Ascending aorta (tissue), 2 donors: ENCODE data around the gene LCNL1. TPM values are rescaled to one million over a fixed set of nuclear protein-coding genes. Genes with fewer than 3 reads are reported as not detected.

Experiments
- DNase-seq, 2 donors: peaks; one replicate each; pipeline ENCODE4 v3.0.0-alpha.2; 2019; ENCODE audit warnings: low spot score in 2 of 2
- H3K27ac ChIP-seq, 2 donors: fragments of 200-600 bp; sonication (generic); one replicate each; pipeline ENCODE4 v1.5.1; 2016 to 2017; ENCODE audit warnings: mild to moderate bottlenecking in 1 of 2
- H3K27me3 ChIP-seq: fragments of 200-600 bp; sonication (generic); one replicate; pipeline ENCODE4 v1.5.1; 2017
- H3K36me3 ChIP-seq, 2 donors: fragments of 200-600 bp; sonication (generic); one replicate each; pipeline ENCODE4 v1.5.1; 2016
- H3K4me1 ChIP-seq, 2 donors: fragments of 200-600 bp; sonication (generic); one replicate each; pipeline ENCODE4 v1.5.1; 2016 to 2017; ENCODE audit warnings: mild to moderate bottlenecking in 1 of 2
- H3K4me3 ChIP-seq, 2 donors: fragments of 200-600 bp; sonication (generic); one replicate each; pipeline ENCODE4 v1.5.1; 2016 to 2017; ENCODE audit warnings: mild to moderate bottlenecking in 1 of 2
- H3K9me3 ChIP-seq, 2 donors: fragments of 200-600 bp; sonication (generic); one replicate each; pipeline ENCODE4 v1.5.1; 2016
- intact Hi-C: fragments of 100-400 bp; cut with DNase I; formaldehyde crosslinking; loops from one replicate; pipeline ENCODE4 v1.15.1; 2023
- total RNA-seq: library from RNA; depleted of rRNA; stranded (reverse); fragments of >200 nt; gene quantifications from one replicate; pipeline ENCODE4 v1.1.0, GENCODE V29; 2016
- TF ChIP-seq, protein P1 (sequence below), 3 experiments: fragments of 200-600 bp in 2 of 3; fragments of 450-650 bp in 1 of 3; sonication (generic) in 2 of 3; IDR thresholded peaks; one replicate each; pipeline ENCODE4 v1.5.1; 2016 to 2019; ENCODE audit warnings: antibody characterized with exemption in 3 of 3, mild to moderate bottlenecking in 1 of 3, moderate library complexity in 1 of 3

Gene LCNL1
- total RNA-seq, 1 donor from 2014 or later = not detected

DNA sequence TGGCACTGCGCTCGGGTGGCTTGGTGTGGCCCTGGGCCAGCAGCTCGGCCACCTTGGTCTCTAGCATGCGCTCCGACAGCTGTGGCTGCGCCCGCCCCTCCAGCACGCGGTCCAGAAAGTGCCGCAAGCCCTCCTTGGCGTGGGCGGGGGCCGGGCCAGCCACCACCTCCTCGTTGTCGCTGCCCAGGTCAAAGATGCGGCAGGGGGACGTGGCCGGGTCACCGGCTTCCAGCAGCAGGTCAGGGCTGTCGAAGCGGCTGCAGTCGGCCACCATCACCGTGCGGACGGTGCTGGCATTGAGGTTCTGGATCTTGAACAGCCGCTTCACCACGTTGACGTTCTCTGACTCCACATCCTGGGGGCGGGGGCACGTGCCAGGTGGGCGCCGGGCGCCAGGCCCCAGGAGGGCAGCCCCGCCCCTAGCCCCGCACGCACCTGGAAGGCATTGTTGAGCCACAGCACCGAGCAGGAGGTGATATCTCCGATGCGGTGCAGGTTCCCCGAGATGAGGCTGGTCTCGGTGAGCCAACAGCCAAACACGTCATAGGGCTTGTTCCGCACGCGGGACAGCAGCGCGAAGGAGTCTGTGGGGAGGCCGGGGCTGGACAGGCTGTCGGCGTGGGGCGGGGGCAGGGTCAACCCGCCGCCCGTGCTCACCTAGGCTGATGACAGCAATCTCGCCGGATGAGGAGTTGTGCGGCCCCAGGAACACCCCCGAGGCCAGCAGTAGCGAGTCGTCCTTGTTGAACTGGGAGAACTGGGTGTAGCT, 40.5 kb upstream of the LCNL1 start:
- no peaks in the 10 kb centered on the region for H3K9me3 ChIP-seq
- DNase-seq = no peak
- intact Hi-C loops = loop anchor here (5.0 kb wide), 1 partner anchor 135 kb away; the partner anchor contains the start of gene RABL6
- no peak overlapping the region for H3K27ac ChIP-seq
- peaks cover 40 to 43% of the 10 kb centered on the region in 2 donors for H3K36me3 ChIP-seq
- H3K27me3 ChIP-seq = no peaks in the 10 kb centered on the region
- TF ChIP-seq, protein P1, sequence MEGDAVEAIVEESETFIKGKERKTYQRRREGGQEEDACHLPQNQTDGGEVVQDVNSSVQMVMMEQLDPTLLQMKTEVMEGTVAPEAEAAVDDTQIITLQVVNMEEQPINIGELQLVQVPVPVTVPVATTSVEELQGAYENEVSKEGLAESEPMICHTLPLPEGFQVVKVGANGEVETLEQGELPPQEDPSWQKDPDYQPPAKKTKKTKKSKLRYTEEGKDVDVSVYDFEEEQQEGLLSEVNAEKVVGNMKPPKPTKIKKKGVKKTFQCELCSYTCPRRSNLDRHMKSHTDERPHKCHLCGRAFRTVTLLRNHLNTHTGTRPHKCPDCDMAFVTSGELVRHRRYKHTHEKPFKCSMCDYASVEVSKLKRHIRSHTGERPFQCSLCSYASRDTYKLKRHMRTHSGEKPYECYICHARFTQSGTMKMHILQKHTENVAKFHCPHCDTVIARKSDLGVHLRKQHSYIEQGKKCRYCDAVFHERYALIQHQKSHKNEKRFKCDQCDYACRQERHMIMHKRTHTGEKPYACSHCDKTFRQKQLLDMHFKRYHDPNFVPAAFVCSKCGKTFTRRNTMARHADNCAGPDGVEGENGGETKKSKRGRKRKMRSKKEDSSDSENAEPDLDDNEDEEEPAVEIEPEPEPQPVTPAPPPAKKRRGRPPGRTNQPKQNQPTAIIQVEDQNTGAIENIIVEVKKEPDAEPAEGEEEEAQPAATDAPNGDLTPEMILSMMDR (IDR thresholded peaks at IDR 0.05) = no peak
- peaks cover 6 to 14% of the 10 kb centered on the region in 2 donors for H3K4me1 ChIP-seq
- H3K4me3 ChIP-seq = peak overlapping the region in 1 of 2 donors; percentile 88

DNA sequence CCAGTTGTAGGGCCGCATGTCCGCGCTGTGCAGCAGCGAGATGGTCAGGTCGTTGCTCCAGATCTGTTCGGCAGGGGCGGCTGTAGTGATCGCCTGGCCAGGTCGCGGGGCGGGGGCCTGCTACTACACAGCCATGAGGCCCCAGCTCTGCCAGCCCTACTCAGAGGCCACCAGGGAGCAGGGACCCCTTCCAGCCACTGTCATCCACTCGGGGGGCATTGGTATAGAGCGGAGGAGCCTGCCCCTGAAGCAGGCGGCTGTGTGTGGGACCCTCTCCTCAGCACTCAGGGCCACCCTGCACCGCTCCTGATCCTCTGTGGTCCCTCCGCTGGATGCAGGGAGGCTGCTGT, 39.9 kb upstream of the LCNL1 start:
- peaks cover 40 to 41% of the 10 kb centered on the region in 2 donors for H3K36me3 ChIP-seq
- peaks cover 6 to 14% of the 10 kb centered on the region in 2 donors for H3K4me1 ChIP-seq
- H3K9me3 ChIP-seq = no peaks in the 10 kb centered on the region
- TF ChIP-seq, protein P1 (IDR thresholded peaks at IDR 0.05) = no peak
- no peaks in the 10 kb centered on the region for H3K27me3 ChIP-seq
- no peak overlapping the region for H3K27ac ChIP-seq
- peak overlapping the region; percentile 88 to 90 for H3K4me3 ChIP-seq
- DNase-seq = no peak
- intact Hi-C loops = loop anchor here (5.0 kb wide), 1 partner anchor 136 kb away; the partner anchor contains the start of gene RABL6

DNA sequence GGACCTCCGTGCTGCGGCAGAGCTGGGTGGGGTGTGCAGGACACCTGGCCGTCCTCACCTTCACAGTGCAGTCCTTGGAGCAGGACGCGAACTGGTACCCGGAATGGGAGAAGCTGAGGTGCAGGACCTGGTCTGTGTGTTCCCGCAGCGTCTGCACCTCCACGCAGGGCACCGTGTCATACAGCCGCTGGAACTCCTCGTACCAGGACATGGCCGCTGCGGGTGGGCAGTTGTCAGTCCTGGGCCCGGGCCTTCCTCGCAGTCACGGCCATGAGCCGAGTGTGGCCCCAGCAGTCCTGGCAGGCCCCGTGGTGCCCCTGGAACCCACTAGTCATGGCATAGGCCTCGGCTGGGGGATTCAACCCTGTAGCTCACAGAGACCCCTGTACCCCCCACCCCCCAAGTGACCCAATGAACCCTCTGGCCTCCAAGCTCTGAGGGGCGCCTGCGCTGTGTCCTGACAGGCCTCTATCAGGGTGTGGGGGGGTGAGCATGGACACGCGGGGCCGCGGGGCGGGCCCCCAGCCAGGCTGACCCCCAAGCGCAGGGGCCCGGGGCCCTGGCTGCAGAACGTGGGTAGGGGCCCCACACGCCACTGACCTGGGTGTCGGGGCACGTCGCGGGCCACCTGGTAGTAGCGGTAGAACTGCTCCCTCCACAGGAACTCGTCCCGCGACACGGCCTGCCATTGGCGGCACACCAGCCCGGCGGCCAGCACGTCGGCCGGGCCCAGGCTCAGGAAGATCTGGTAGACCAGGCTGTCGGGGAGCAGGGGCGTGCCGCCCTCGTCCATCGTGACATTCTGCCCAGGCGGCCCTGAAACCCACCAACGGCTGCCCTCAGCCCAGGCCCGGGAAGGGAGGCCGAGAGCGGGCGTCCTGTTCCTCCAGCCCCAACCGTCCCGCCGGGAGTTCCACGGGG, 39.2 kb upstream of the LCNL1 start:
- Histone ChIP-seq H3K27me3 (no peaks in the 10 kb centered on the region), H3K4me3 (peak overlapping the region; percentile 88 to 90), H3K36me3 (peaks cover 39 to 40% of the 10 kb centered on the region in 2 donors), H3K9me3 (no peaks in the 10 kb centered on the region), H3K4me1 (peaks cover 6 to 14% of the 10 kb centered on the region in 2 donors), H3K27ac (peak overlapping the region; percentile 52 to 87)
- intact Hi-C loops = loop anchor here (1.0 to 5.0 kb wide), 7 partner anchors 40 to 143 kb away; partner anchors contain the start of genes EDF1, MAN1B1, PAXX and PHPT1
- TF ChIP-seq, protein P1 (IDR thresholded peaks at IDR 0.05) = no peak
- DNase-seq = no peak

DNA sequence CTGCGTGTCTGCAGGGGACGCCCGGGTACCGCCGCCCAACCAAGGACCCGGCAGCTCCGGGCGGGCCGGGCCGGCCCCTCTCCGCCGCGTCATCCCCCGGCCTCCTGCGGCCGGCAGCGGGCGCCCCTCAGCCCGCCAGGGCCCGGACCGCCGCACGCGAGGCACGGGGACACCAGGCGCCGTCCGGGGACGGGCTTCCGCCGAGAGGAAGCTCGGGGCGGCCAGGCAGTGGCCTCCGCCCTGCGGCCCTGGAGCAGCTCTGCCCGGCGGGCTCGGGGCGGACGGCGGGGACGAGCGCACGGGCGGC, 38.6 kb upstream of the LCNL1 start:
- TF ChIP-seq, protein P1 (IDR thresholded peaks at IDR 0.05) = no peak
- no peak for DNase-seq
- Histone ChIP-seq H3K4me3 (peak overlapping the region; percentile 88 to 90), H3K4me1 (peaks cover 6 to 17% of the 10 kb centered on the region in 2 donors), H3K27me3 (no peaks in the 10 kb centered on the region), H3K36me3 (peaks cover 38 to 39% of the 10 kb centered on the region in 2 donors), H3K27ac (peak overlapping the region; percentile 52 to 87), H3K9me3 (no peaks in the 10 kb centered on the region)
- intact Hi-C loops = loop anchor here (1.0 to 5.0 kb wide), 7 partner anchors 41 to 142 kb away; partner anchors contain the start of genes EDF1, MAN1B1, PAXX and PHPT1

DNA sequence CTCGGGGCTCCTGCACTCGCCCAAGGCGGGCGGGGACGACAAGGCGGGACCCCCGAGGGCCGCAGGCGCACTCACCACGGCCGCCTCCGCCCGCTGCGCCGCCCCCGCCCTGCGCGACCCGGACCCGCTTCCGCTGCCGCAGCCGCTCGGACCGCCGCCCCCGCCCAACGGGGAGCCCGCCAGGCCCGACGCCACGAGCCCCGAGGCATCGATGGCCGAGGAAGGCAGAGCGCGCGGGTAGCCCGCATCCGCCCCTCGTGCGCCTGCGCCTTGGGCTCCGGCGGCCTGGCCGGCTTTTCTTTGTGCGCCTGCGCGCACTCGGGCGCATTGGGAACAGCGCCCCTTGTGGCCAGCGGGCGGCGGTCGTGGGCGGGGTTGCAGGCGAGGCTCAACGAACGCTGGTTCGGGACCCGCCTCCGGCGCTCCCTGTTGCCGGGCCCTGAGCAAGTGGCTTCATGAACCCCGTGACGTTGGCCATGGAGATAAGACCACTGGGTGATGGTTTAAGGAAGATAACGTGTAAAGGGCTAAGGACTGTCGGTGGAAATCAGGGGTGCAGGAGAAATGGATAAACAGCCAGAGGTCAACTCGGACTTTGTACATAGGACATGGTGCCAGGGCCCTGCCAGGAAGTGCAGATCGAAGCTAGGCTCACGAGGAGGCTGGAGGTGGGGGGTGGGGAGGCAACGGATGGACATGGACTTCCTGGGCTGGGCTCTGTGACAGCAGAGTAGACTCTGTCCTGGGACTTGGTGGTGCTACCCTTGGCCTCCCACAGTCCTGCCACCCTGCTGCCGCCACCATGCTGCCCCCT, 38.1 kb upstream of the LCNL1 start, which contains the start of the genes C8G and FBXW5:
Gene C8G (plus strand): TSS at position 725 of the 814 bp plus-strand sequence. CDS start 78 bp downstream, at position 803.
Gene FBXW5 (minus strand): TSS at position 220 of the 814 bp plus-strand sequence. CDS start 655 bp downstream, outside the sequence.
- Histone ChIP-seq H3K4me3 (peak within 1 kb of the TSS; percentile 88 to 90), H3K27ac (peak within 1 kb of the TSS; percentile 52 to 87), H3K36me3 (peaks cover 32 to 34% of the 10 kb centered on the region in 2 donors), H3K27me3 (no peaks in the 10 kb centered on the region), H3K9me3 (no peaks in the 10 kb centered on the region), H3K4me1 (peaks cover 6 to 21% of the 10 kb centered on the region in 2 donors)
- intact Hi-C loops = loop anchor here (1.0 to 5.0 kb wide), 7 partner anchors 41 to 142 kb away; partner anchors contain the start of genes EDF1, MAN1B1, PAXX and PHPT1
- TF ChIP-seq, protein P1 (IDR thresholded peaks at IDR 0.05) = peak; percentile 99
- DNase-seq = peak; percentile 59 to 96
